Keratinocyte (primary cell): ENCODE data around the gene DPAGT1. TPM values are rescaled to one million over a fixed set of nuclear protein-coding genes. Genes with fewer than 3 reads are reported as not detected.

Source experiments
- DNase-seq: peaks from one replicate; pipeline ENCODE4 v3.0.0-alpha.2; 2011; ENCODE audit warnings: low read depth, missing footprints, low spot score
- FAIRE-seq: peaks from 2 replicates; lab custom pipeline; 2011; peaks lifted over from hg19 to GRCh38; lab: Jason Lieb, UNC
- H2AFZ ChIP-seq: 2 replicates; pipeline ENCODE4 v1.6.0; 2012; ENCODE audit warnings: low read length, control low read depth, inconsistent platforms; ENCODE audit not compliant: control insufficient read depth
- H3K27ac ChIP-seq: 2 replicates; pipeline ENCODE4 v1.5.1; 2011; ENCODE audit warnings: low read length; ENCODE audit not compliant: control insufficient read depth, insufficient read depth
- H3K27me3 ChIP-seq: 3 replicates; pipeline ENCODE4 v1.6.0; 2011; ENCODE audit warnings: low read length; ENCODE audit not compliant: control insufficient read depth, insufficient read depth; ENCODE audit errors: extremely low read depth
- H3K36me3 ChIP-seq, 2 experiments: 2 replicates in 1 of 2; 3 replicates in 1 of 2; pipeline ENCODE4 v1.5.1; 2011; ENCODE audit warnings: low read length in 2 of 2, mild to moderate bottlenecking in 1 of 2; ENCODE audit not compliant: control insufficient read depth in 2 of 2, insufficient read depth in 2 of 2; ENCODE audit errors: extremely low read depth in 1 of 2
- H3K4me1 ChIP-seq: 3 replicates; pipeline ENCODE4 v1.5.1; 2011; ENCODE audit warnings: low read length; ENCODE audit not compliant: control insufficient read depth, insufficient read depth; ENCODE audit errors: extremely low read depth
- H3K4me2 ChIP-seq: 3 replicates; pipeline ENCODE4 v1.6.0; 2011; ENCODE audit warnings: low read depth, low read length; ENCODE audit not compliant: control insufficient read depth, insufficient read depth; ENCODE audit errors: extremely low read depth
- H3K4me3 ChIP-seq, 3 experiments: fragments of 200-600 bp in 1 of 3; sonication (generic) in 1 of 3; 2 replicates in 2 of 3; 3 replicates in 1 of 3; pipeline ENCODE4 v1.5.1; 2011 to 2016; ENCODE audit warnings: low read length in 3 of 3, mild to moderate bottlenecking in 3 of 3, control low read depth in 2 of 3, inconsistent platforms in 1 of 3, low read depth in 1 of 3, mixed read lengths in 1 of 3, mixed run types in 1 of 3, moderate library complexity in 1 of 3; ENCODE audit not compliant: control insufficient read depth in 2 of 3, insufficient read depth in 2 of 3; ENCODE audit errors: extremely low read depth in 1 of 3
- H3K79me2 ChIP-seq: 2 replicates; pipeline ENCODE4 v1.6.0; 2012; ENCODE audit warnings: low read length; ENCODE audit not compliant: control insufficient read depth, insufficient read depth
- H3K9ac ChIP-seq: 3 replicates; pipeline ENCODE4 v1.6.0; 2011; ENCODE audit warnings: low read length; ENCODE audit not compliant: control insufficient read depth, insufficient read depth; ENCODE audit errors: extremely low read depth
- H3K9me1 ChIP-seq: 3 replicates; pipeline ENCODE4 v1.6.0; 2011; ENCODE audit warnings: low read length; ENCODE audit not compliant: control insufficient read depth, insufficient read depth; ENCODE audit errors: extremely low read depth
- H3K9me3 ChIP-seq: 2 replicates; pipeline ENCODE4 v1.5.1; 2012; ENCODE audit warnings: low read depth, low read length; ENCODE audit not compliant: control insufficient read depth
- H4K20me1 ChIP-seq: 3 replicates; pipeline ENCODE4 v1.6.0; 2011; ENCODE audit warnings: low read length; ENCODE audit not compliant: control insufficient read depth, insufficient read depth; ENCODE audit errors: extremely low read depth
- CTCF ChIP-seq, 3 experiments: IDR thresholded peaks in 1 of 3; conservative IDR thresholded peaks in 1 of 3; optimal IDR thresholded peaks in 1 of 3; 2 replicates in 2 of 3; 3 replicates in 1 of 3; pipeline versions ENCODE3 to v1.5.1; 2011; ENCODE audit warnings: low read length in 3 of 3, mild to moderate bottlenecking in 3 of 3, moderate library complexity in 2 of 3, control low read depth in 1 of 3, inconsistent platforms in 1 of 3; ENCODE audit not compliant: insufficient read depth in 2 of 3; ENCODE audit errors: extremely low read depth in 1 of 3
- EZH2 ChIP-seq: IDR thresholded peaks from one replicate; pipeline ENCODE4 v1.6.1; 2012; ENCODE audit warnings: inconsistent platforms, mild to moderate bottlenecking, low read length, moderate library complexity
- dilution Hi-C: fragments of 300-500 bp; cut with MboI; formaldehyde crosslinking; loops from one replicate; pipeline ENCODE4 v1.7.0; 2020; ENCODE audit warnings: low sequenced_read_pairs; ENCODE audit not compliant: extremely low pct_ligation_motif_present
- polyA plus RNA-seq, 5 experiments: library from polyadenylated mRNA; depleted of rRNA in 3 of 5; stranded (reverse) in 3 of 5; stranded (forward) in 1 of 5; unstranded in 1 of 5; fragments of >200 nt; gene quantifications; 1 replicate in 1 of 5; 2 replicates in 3 of 5; 3 replicates in 1 of 5; pipeline versions ENCODE4 v1.2.1 to v1.2.3, GENCODE V29; 2011 to 2012; ENCODE audit warnings: missing spikeins in 2 of 5, low read depth in 1 of 5, low replicate concordance in 1 of 5

Gene DPAGT1
- polyA plus RNA-seq, 1 donor (not counting 4 experiments of a cell fraction or from before 2014, with no cell fraction given), result 59.7 TPM

DNA sequence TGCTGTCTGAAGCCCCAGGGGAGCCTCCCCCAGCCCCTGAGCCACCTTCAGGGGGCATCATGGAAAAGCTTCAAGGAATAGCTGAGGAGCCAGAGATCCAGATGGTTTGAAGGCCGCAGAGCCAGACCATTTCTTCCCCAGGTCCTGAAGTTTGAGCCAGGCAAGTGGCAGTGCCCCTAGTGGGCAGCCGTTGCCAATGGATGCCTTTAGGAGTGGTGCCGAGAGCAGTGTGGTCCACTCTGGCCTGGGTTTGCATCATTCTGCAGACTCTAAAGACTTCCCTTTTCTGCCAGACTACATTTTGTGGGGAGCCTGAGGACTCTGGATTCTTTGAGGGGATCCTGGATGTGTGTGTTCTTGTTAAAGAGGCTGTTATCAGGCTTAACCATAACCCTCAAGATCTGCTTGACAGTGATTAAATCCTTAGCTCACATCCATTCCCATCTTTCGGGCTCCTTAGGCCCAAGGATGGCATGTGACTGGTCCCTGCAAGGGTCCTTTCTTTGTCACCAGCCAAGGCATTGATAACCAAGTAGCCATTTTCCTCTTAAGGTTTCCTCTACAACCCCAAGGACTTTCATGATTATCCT lies 32.8 kb upstream of the DPAGT1 start:
- FAIRE-seq (no peak), DNase-seq (no peak)
- H3K4me2 ChIP-seq, result no peak overlapping the region
- peaks cover 22 to 39% of the 10 kb centered on the region in 2 experiments for H3K36me3 ChIP-seq
- no peaks in the 10 kb centered on the region for H3K4me1 ChIP-seq
- H4K20me1 ChIP-seq, result no peaks in the 10 kb centered on the region
- H3K4me3 ChIP-seq, result no peak overlapping the region
- no peaks in the 10 kb centered on the region for H3K27me3 ChIP-seq
- H3K27ac ChIP-seq, result no peak overlapping the region
- TF ChIP-seq CTCF (optimal IDR thresholded peaks at IDR 0.05 in 1 of 3, IDR thresholded peaks at IDR 0.05 in 1 of 3, conservative IDR thresholded peaks at IDR 0.05 in 1 of 3; ENCODE audit: extremely low read depth in 1 of 3, insufficient read depth in 2 of 3, low read length in 3 of 3), result peak; percentile 64 to 72 (median 64)
- no peak for TF ChIP-seq EZH2
- no peaks in the 10 kb centered on the region for H3K79me2 ChIP-seq
- no peak overlapping the region for H3K9ac ChIP-seq
- no peaks in the 10 kb centered on the region for H3K9me1 ChIP-seq
- no peak overlapping the region for H2AFZ ChIP-seq
- H3K9me3 ChIP-seq, result no peaks in the 10 kb centered on the region
- dilution Hi-C loops, result no loop called here

GRCh38 chr11:119130662-119131061 lies 29.0 kb upstream of the DPAGT1 start:
- H3K27ac ChIP-seq, result no peak overlapping the region
- H3K4me3 ChIP-seq, result no peak overlapping the region
- H4K20me1 ChIP-seq, result no peaks in the 10 kb centered on the region
- H3K36me3 ChIP-seq, result peaks cover 22 to 41% of the 10 kb centered on the region in 2 experiments
- H3K9me1 ChIP-seq, result no peaks in the 10 kb centered on the region
- H3K79me2 ChIP-seq, result peaks cover 2% of the 10 kb centered on the region
- H3K9ac ChIP-seq, result no peak overlapping the region
- no peak for TF ChIP-seq EZH2
- TF ChIP-seq CTCF (optimal IDR thresholded peaks at IDR 0.05 in 1 of 3, IDR thresholded peaks at IDR 0.05 in 1 of 3, conservative IDR thresholded peaks at IDR 0.05 in 1 of 3; ENCODE audit: extremely low read depth in 1 of 3, insufficient read depth in 2 of 3, low read length in 3 of 3), result no peak
- H3K27me3 ChIP-seq, result no peaks in the 10 kb centered on the region
- dilution Hi-C loops, result no loop called here
- no peak for FAIRE-seq
- no peak for DNase-seq
- H3K4me1 ChIP-seq, result peaks cover 2% of the 10 kb centered on the region
- H3K4me2 ChIP-seq, result no peak overlapping the region
- no peak overlapping the region for H2AFZ ChIP-seq
- no peaks in the 10 kb centered on the region for H3K9me3 ChIP-seq
